H9 (cell line): ENCODE results near the gene MAP1S. TPM values are rescaled to one million over a fixed set of nuclear protein-coding genes. Genes with fewer than 3 reads are reported as not detected.

ENCODE experiments used
- DNase-seq: peaks from one replicate; pipeline ENCODE4 v3.0.0-alpha.2; 2017
- H2AFZ ChIP-seq: one replicate; pipeline ENCODE4 v1.6.1; 2013; ENCODE audit warnings: mild to moderate bottlenecking, low read length, control low read depth, moderate library complexity
- H2AK5ac ChIP-seq: 2 replicates; pipeline ENCODE4 v1.6.1; 2013; ENCODE audit warnings: low read length, control low read depth, mixed read lengths; ENCODE audit not compliant: insufficient read length
- H2BK120ac ChIP-seq: one replicate; pipeline ENCODE4 v1.6.1; 2013; ENCODE audit warnings: low read depth, mild to moderate bottlenecking, low read length, control low read depth, inconsistent platforms; ENCODE audit not compliant: poor library complexity, severe bottlenecking
- H2BK12ac ChIP-seq: 2 replicates; pipeline ENCODE4 v1.6.1; 2013; ENCODE audit warnings: low read length, control low read depth, mixed read lengths, low read depth; ENCODE audit not compliant: insufficient read length
- H2BK15ac ChIP-seq: 2 replicates; pipeline ENCODE4 v1.6.1; 2013; ENCODE audit warnings: low read depth, low read length, control low read depth
- H2BK20ac ChIP-seq: one replicate; pipeline ENCODE4 v1.6.1; 2013; ENCODE audit warnings: low read depth, mild to moderate bottlenecking, low read length, control low read depth, inconsistent platforms; ENCODE audit not compliant: poor library complexity, severe bottlenecking
- H2BK5ac ChIP-seq: 2 replicates; pipeline ENCODE4 v1.6.1; 2013; ENCODE audit warnings: low read length, control low read depth, mixed read lengths; ENCODE audit not compliant: insufficient read length
- H3K14ac ChIP-seq: 2 replicates; pipeline ENCODE4 v1.6.1; 2013; ENCODE audit warnings: low read length, control low read depth; ENCODE audit not compliant: insufficient read depth
- H3K18ac ChIP-seq: 2 replicates; pipeline ENCODE4 v1.6.1; 2013; ENCODE audit warnings: low read depth, mild to moderate bottlenecking, mixed read lengths, low read length, control low read depth; ENCODE audit not compliant: insufficient read length
- H3K23ac ChIP-seq: 2 replicates; pipeline ENCODE4 v1.6.1; 2013; ENCODE audit warnings: low read length, control low read depth, mixed read lengths, low read depth; ENCODE audit not compliant: insufficient read length
- H3K23me2 ChIP-seq: 2 replicates; pipeline ENCODE4 v1.6.1; 2013; ENCODE audit warnings: low read depth, mild to moderate bottlenecking, mixed read lengths, low read length, control low read depth; ENCODE audit not compliant: insufficient read length, poor library complexity, severe bottlenecking
- H3K27ac ChIP-seq: 2 replicates; pipeline ENCODE4 v1.5.1; 2013; ENCODE audit warnings: low read length, control low read depth, mixed read lengths, low read depth; ENCODE audit not compliant: insufficient read length
- H3K27me3 ChIP-seq: 2 replicates; pipeline ENCODE4 v1.6.1; 2013; ENCODE audit warnings: low read length, control low read depth, inconsistent platforms; ENCODE audit not compliant: insufficient read depth
- H3K4ac ChIP-seq: 2 replicates; pipeline ENCODE4 v1.6.1; 2013; ENCODE audit warnings: low read depth, mild to moderate bottlenecking, control low read depth, inconsistent platforms, low read length, moderate library complexity
- H3K4me1 ChIP-seq: 2 replicates; pipeline ENCODE4 v1.6.1; 2013; ENCODE audit warnings: low read length, control low read depth, inconsistent platforms; ENCODE audit not compliant: insufficient read depth
- H3K4me2 ChIP-seq: 2 replicates; pipeline ENCODE4 v1.6.1; 2013; ENCODE audit warnings: low read length, control low read depth, mixed read lengths; ENCODE audit not compliant: insufficient read length, insufficient read depth
- H3K56ac ChIP-seq: 2 replicates; pipeline ENCODE4 v1.6.1; 2013; ENCODE audit warnings: low read depth, mild to moderate bottlenecking, mixed read lengths, low read length, control low read depth; ENCODE audit not compliant: insufficient read length
- H3K79me1 ChIP-seq: 2 replicates; pipeline ENCODE4 v1.6.1; 2013; ENCODE audit warnings: low read depth, mild to moderate bottlenecking, moderate library complexity, low read length, control low read depth, inconsistent platforms; ENCODE audit not compliant: insufficient read depth, poor library complexity, severe bottlenecking
- H3K79me2 ChIP-seq: 2 replicates; pipeline ENCODE4 v1.6.1; 2013; ENCODE audit warnings: low read length, control low read depth, inconsistent platforms; ENCODE audit not compliant: insufficient read depth
- H3K9ac ChIP-seq: 2 replicates; pipeline ENCODE4 v1.6.1; 2013; ENCODE audit warnings: low read length, control low read depth, mixed read lengths; ENCODE audit not compliant: insufficient read length; ENCODE audit errors: extremely low read depth
- H3K9me3 ChIP-seq: one replicate; pipeline ENCODE4 v1.6.1; 2013; ENCODE audit warnings: low read depth, low read length, inconsistent platforms; ENCODE audit not compliant: control insufficient read depth
- H3T11ph ChIP-seq: one replicate; pipeline ENCODE4 v1.6.1; 2013; ENCODE audit warnings: mild to moderate bottlenecking, low read length, control low read depth, inconsistent platforms
- H4K20me1 ChIP-seq: one replicate; pipeline ENCODE4 v1.6.1; 2013; ENCODE audit not compliant: control insufficient read depth, insufficient read length, insufficient read depth
- H4K5ac ChIP-seq: 2 replicates; pipeline ENCODE4 v1.6.1; 2013; ENCODE audit warnings: low read depth, mild to moderate bottlenecking, mixed read lengths, low read length, control low read depth; ENCODE audit not compliant: insufficient read length
- H4K8ac ChIP-seq: replicated peaks from 2 replicates; pipeline ENCODE4 v1.6.1; 2013; ENCODE audit warnings: low read length, control low read depth, mixed read lengths, low read depth; ENCODE audit not compliant: insufficient read length
- H4K91ac ChIP-seq: 2 replicates; pipeline ENCODE4 v1.6.1; 2013; ENCODE audit warnings: low read depth, mild to moderate bottlenecking, moderate library complexity, mixed read lengths, low read length, control low read depth; ENCODE audit not compliant: insufficient read length
- H3K27ac Mint-ChIP-seq, 3 experiments: 2 replicates in 2 of 3; 3 replicates in 1 of 3; pipeline ENCODE4 v1.8.0; 2020 to 2021; ENCODE audit warnings: mixed read lengths in 3 of 3, mild to moderate bottlenecking in 1 of 3, moderate library complexity in 1 of 3
- H3K27me3 Mint-ChIP-seq: 2 replicates; pipeline ENCODE4 v1.8.0; 2021; ENCODE audit warnings: low read depth, mild to moderate bottlenecking, moderate library complexity, mixed read lengths
- H3K36me3 Mint-ChIP-seq, 3 experiments: 2 replicates in 2 of 3; 3 replicates in 1 of 3; pipeline ENCODE4 v1.8.0; 2020 to 2021; ENCODE audit warnings: low read depth in 3 of 3, mixed read lengths in 3 of 3; ENCODE audit not compliant: insufficient read depth in 1 of 3
- H3K4me1 Mint-ChIP-seq, 2 experiments: 2 replicates each; pipeline ENCODE4 v1.8.0; 2020; ENCODE audit warnings: mixed read lengths in 2 of 2
- H3K4me3 Mint-ChIP-seq, 2 experiments: 2 replicates in 1 of 2; 3 replicates in 1 of 2; pipeline ENCODE4 v1.8.0; 2020 to 2021; ENCODE audit warnings: mild to moderate bottlenecking in 2 of 2, mixed read lengths in 2 of 2, moderate library complexity in 1 of 2
- H3K9me3 Mint-ChIP-seq, 2 experiments: 2 replicates in 1 of 2; 3 replicates in 1 of 2; pipeline ENCODE4 v1.8.0; 2020; ENCODE audit warnings: mild to moderate bottlenecking in 2 of 2, mixed read lengths in 2 of 2, moderate library complexity in 1 of 2
- CTCF ChIP-seq: fragments of 200-600 bp; sonication (generic); conservative IDR thresholded peaks from 3 replicates; pipeline ENCODE4 v1.8.0; 2021; ENCODE audit warnings: antibody characterized with exemption, mild to moderate bottlenecking
- WGBS: extraction: QIAGEN DNeasy Blood & Tissue Kit; methylation state at CpG from one replicate; pipeline ENCODE4 v1.1.7; 2013; ENCODE audit warnings: missing lambda C conversion rate, low lambda C conversion rate, mixed read lengths; ENCODE audit not compliant: insufficient read length; ENCODE audit errors: extremely low coverage; 5-methylcytosine and 5-hydroxymethylcytosine counted together
- total RNA-seq: library from RNA; stranded (reverse); gene quantifications from 2 replicates; pipeline ENCODE4 v1.2.1, GENCODE V29; 2021

The MAP1S gene
- total RNA-seq, 1 experiment from 2014 or later, result 160 TPM

- Histone ChIP-seq H2AK5ac (no peak overlapping the region), H2BK20ac (no peak overlapping the region), H3K79me1 (no peaks in the 10 kb centered on the region), H2BK15ac (no peak overlapping the region), H3K4ac (no peak overlapping the region), H3K4me2 (no peak overlapping the region), H3K23ac (no peak overlapping the region), H3T11ph (no peak overlapping the region), H3K18ac (no peak overlapping the region), H3K27me3 (no peaks in the 10 kb centered on the region), H2BK12ac (no peak overlapping the region), H3K9me3 (no peaks in the 10 kb centered on the region), H3K23me2 (no peaks in the 10 kb centered on the region), H2BK5ac (no peak overlapping the region), H4K8ac (no peak overlapping the region), H3K56ac (no peak overlapping the region), H4K5ac (no peak overlapping the region), H2BK120ac (no peak overlapping the region), H4K91ac (no peak overlapping the region), H3K27ac (no peak overlapping the region), H2AFZ (no peak overlapping the region), H3K4me1 (no peaks in the 10 kb centered on the region), H3K9ac (no peak overlapping the region), H3K79me2 (peaks cover 3% of the 10 kb centered on the region; the same call in 1 of the 2 replicates), H3K14ac (no peak overlapping the region), H4K20me1 (peaks cover 5% of the 10 kb centered on the region)
- H3K27ac Mint-ChIP-seq, result no peak overlapping the region
- peaks cover 39 to 86% (median 62%) of the 10 kb centered on the region in 3 experiments for H3K36me3 Mint-ChIP-seq
- H3K9me3 Mint-ChIP-seq, result no peaks in the 10 kb centered on the region
- no peak overlapping the region for H3K4me3 Mint-ChIP-seq
- TF ChIP-seq CTCF, result no peak
- no CpG with 5 or more reads among the region's 22 CpGs for WGBS
- H3K4me1 Mint-ChIP-seq, result no peaks in the 10 kb centered on the region
- no peak for DNase-seq
- no peaks in the 10 kb centered on the region for H3K27me3 Mint-ChIP-seq
Measured at GRCh38 chr19:17733127-17733526, 13.8 kb downstream of the MAP1S start.
